Measurements from ENCODE around the gene SPSB2.
A peak's percentile ranks its signal among the peaks of the same experiment; 100 is the strongest.

Gene SPSB2

GRCh38 chr12:6860116-6860515, 13.0 kb downstream of the SPSB2 start:
- Histone ChIP-seq H3K27me3 (ENCODE audit: insufficient read depth, low read depth, severe bottlenecking) (no peaks in the 10 kb centered on the region), H3K9me3 (ENCODE audit: severe bottlenecking) (no peaks in the 10 kb centered on the region), H3K27ac (no peak overlapping the region), H3K36me3 (peaks cover 94% of the 10 kb centered on the region), H3K4me3 (ENCODE audit: low read depth, low read length) (no peak overlapping the region)
- TF ChIP-seq CTCF (IDR thresholded peaks at IDR 0.05; ENCODE audit: low read depth, low read length): no peak
- DNase-seq: no peak

GRCh38 chr12:6858799-6859198, 14.3 kb downstream of the SPSB2 start:
- TF ChIP-seq CTCF (IDR thresholded peaks at IDR 0.05; ENCODE audit: low read depth, low read length): no peak
- Histone ChIP-seq H3K4me3 (ENCODE audit: low read depth, low read length) (no peak overlapping the region), H3K9me3 (ENCODE audit: severe bottlenecking) (no peaks in the 10 kb centered on the region), H3K27me3 (ENCODE audit: insufficient read depth, low read depth, severe bottlenecking) (no peaks in the 10 kb centered on the region), H3K27ac (no peak overlapping the region), H3K36me3 (peaks cover 86% of the 10 kb centered on the region)
- no peak for DNase-seq

GRCh38 chr12:6855322-6855721, 17.8 kb downstream of the SPSB2 start:
- Histone ChIP-seq H3K4me3 (ENCODE audit: low read depth, low read length) (no peak overlapping the region), H3K36me3 (peaks cover 62% of the 10 kb centered on the region), H3K9me3 (ENCODE audit: severe bottlenecking) (no peaks in the 10 kb centered on the region), H3K27me3 (ENCODE audit: insufficient read depth, low read depth, severe bottlenecking) (no peaks in the 10 kb centered on the region), H3K27ac (no peak overlapping the region)
- no peak for DNase-seq
- TF ChIP-seq CTCF (IDR thresholded peaks at IDR 0.05; ENCODE audit: low read depth, low read length): no peak

GRCh38 chr12:6854036-6854435, 19.1 kb downstream of the SPSB2 start:
- no peak overlapping the region; the same call in 1 of the 2 replicates for H3K27ac ChIP-seq
- no peaks in the 10 kb centered on the region for H3K9me3 ChIP-seq (ENCODE audit: severe bottlenecking)
- H3K4me3 ChIP-seq (ENCODE audit: low read depth, low read length): no peak overlapping the region
- H3K27me3 ChIP-seq (ENCODE audit: insufficient read depth, low read depth, severe bottlenecking): no peaks in the 10 kb centered on the region
- TF ChIP-seq CTCF (IDR thresholded peaks at IDR 0.05; ENCODE audit: low read depth, low read length): no peak
- DNase-seq: no peak
- H3K36me3 ChIP-seq: peaks cover 63% of the 10 kb centered on the region

- H3K27me3 ChIP-seq (ENCODE audit: insufficient read depth, low read depth, severe bottlenecking): no peaks in the 10 kb centered on the region
- TF ChIP-seq CTCF (IDR thresholded peaks at IDR 0.05; ENCODE audit: low read depth, low read length): no peak
- H3K4me3 ChIP-seq (ENCODE audit: low read depth, low read length): peak overlapping the region; percentile 77; the same call in 1 of the 2 replicates
- H3K36me3 ChIP-seq: peaks cover 63% of the 10 kb centered on the region
- no peak for DNase-seq
- peak overlapping the region; percentile 92 for H3K27ac ChIP-seq
- H3K9me3 ChIP-seq (ENCODE audit: severe bottlenecking): no peaks in the 10 kb centered on the region
Observed at GRCh38 chr12:6853626-6854025, 19.5 kb downstream of the SPSB2 start.

- no peaks in the 10 kb centered on the region for H3K27me3 ChIP-seq (ENCODE audit: insufficient read depth, low read depth, severe bottlenecking)
- no peak for TF ChIP-seq CTCF (IDR thresholded peaks at IDR 0.05; ENCODE audit: low read depth, low read length)
- peak overlapping the region; percentile 77 for H3K4me3 ChIP-seq (ENCODE audit: low read depth, low read length)
- peak; percentile 79 for DNase-seq
- no peaks in the 10 kb centered on the region for H3K9me3 ChIP-seq (ENCODE audit: severe bottlenecking)
- peaks cover 63% of the 10 kb centered on the region for H3K36me3 ChIP-seq
- peak overlapping the region; percentile 92 for H3K27ac ChIP-seq
Observed at GRCh38 chr12:6852651-6853354, 20.3 kb downstream of the SPSB2 start.
